Uterus (tissue), 2 donors: Measurements from ENCODE around the gene MS4A10.

Source experiments
- CTCF ChIP-seq, 4 experiments: fragments of 200-600 bp in 2 of 4; fragments of 450-650 bp in 2 of 4; sonication (generic) in 2 of 4; IDR thresholded peaks; one replicate each; pipeline ENCODE4 v1.5.1; 2016 to 2019; ENCODE audit warnings: antibody characterized with exemption in 4 of 4, mild to moderate bottlenecking in 2 of 4, moderate library complexity in 1 of 4
- POLR2A ChIP-seq, 2 donors: fragments of 450-650 bp; IDR thresholded peaks; one replicate each; pipeline ENCODE4 v1.6.1; 2016; ENCODE audit warnings: antibody characterized with exemption in 2 of 2, mild to moderate bottlenecking in 1 of 2, moderate library complexity in 1 of 2

DNA sequence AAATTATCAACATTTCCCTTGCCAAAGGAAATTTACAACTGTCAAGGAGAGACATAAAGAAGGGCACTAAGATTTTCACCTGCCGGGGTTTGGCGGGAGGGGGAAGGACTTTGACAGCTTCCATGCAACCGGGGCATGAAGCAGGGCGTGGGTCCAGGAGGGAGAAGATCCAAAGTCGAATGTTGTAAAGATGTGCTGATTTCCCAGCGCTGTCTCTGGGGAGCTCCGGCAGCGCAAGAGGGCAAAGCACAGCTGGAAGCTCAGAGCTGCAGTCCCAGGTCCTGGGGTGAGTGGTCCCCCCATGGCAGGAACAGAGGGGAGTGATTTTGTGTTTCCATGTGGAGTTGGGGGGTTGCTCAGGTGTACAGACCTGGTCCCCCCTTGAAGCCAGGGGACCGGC, at the start of gene MS4A10:
- TF ChIP-seq CTCF (IDR thresholded peaks at IDR 0.05) (no peak), POLR2A (IDR thresholded peaks at IDR 0.05) (no peak)
